Ascending aorta (tissue), 2 donors: ENCODE results near the gene TLL2. TPM values are rescaled to one million over a fixed set of nuclear protein-coding genes. Genes with fewer than 3 reads are reported as not detected.

Source experiments
- DNase-seq, 2 donors: peaks; one replicate each; pipeline ENCODE4 v3.0.0-alpha.2; 2019; ENCODE audit warnings: low spot score in 2 of 2
- H3K27ac ChIP-seq, 2 donors: fragments of 200-600 bp; sonication (generic); one replicate each; pipeline ENCODE4 v1.5.1; 2016 to 2017; ENCODE audit warnings: mild to moderate bottlenecking in 1 of 2
- H3K27me3 ChIP-seq: fragments of 200-600 bp; sonication (generic); one replicate; pipeline ENCODE4 v1.5.1; 2017
- H3K36me3 ChIP-seq, 2 donors: fragments of 200-600 bp; sonication (generic); one replicate each; pipeline ENCODE4 v1.5.1; 2016
- H3K4me1 ChIP-seq, 2 donors: fragments of 200-600 bp; sonication (generic); one replicate each; pipeline ENCODE4 v1.5.1; 2016 to 2017; ENCODE audit warnings: mild to moderate bottlenecking in 1 of 2
- H3K4me3 ChIP-seq, 2 donors: fragments of 200-600 bp; sonication (generic); one replicate each; pipeline ENCODE4 v1.5.1; 2016 to 2017; ENCODE audit warnings: mild to moderate bottlenecking in 1 of 2
- H3K9me3 ChIP-seq, 2 donors: fragments of 200-600 bp; sonication (generic); one replicate each; pipeline ENCODE4 v1.5.1; 2016
- intact Hi-C: fragments of 100-400 bp; cut with DNase I; formaldehyde crosslinking; loops from one replicate; pipeline ENCODE4 v1.15.1; 2023
- total RNA-seq: library from RNA; depleted of rRNA; stranded (reverse); fragments of >200 nt; gene quantifications from one replicate; pipeline ENCODE4 v1.1.0, GENCODE V29; 2016
- TF ChIP-seq, protein P1 (sequence below), 3 experiments: fragments of 200-600 bp in 2 of 3; fragments of 450-650 bp in 1 of 3; sonication (generic) in 2 of 3; IDR thresholded peaks; one replicate each; pipeline ENCODE4 v1.5.1; 2016 to 2019; ENCODE audit warnings: antibody characterized with exemption in 3 of 3, mild to moderate bottlenecking in 1 of 3, moderate library complexity in 1 of 3

Gene TLL2
- total RNA-seq, 1 donor from 2014 or later, result not detected

DNA sequence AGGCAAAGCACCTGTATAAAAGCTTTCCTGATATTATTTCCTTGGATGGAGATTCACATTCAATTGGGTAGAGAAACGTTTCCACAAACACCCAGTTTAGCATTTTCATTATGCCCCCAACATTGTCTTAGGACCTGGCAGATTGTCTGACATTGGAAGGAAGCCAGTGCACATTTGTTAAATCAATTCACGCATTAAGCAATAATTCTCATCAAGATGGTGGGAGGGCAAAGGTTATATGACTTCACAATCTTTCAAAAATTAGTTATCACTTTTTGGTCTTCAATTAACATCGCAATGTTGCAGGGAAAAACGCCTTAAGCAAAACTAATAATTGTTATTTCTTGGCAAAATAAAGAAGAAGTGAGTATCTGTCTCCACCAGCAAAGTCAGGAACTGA, 171.3 kb downstream of the TLL2 start:
- no peak for DNase-seq
- intact Hi-C loops, result no loop called here
- no peaks in the 10 kb centered on the region for H3K27me3 ChIP-seq

GRCh38 chr10:96341219-96342182, 172.2 kb downstream of the TLL2 start:
- Histone ChIP-seq H3K4me3 (no peak overlapping the region), H3K36me3 (no peaks in the 10 kb centered on the region), H3K9me3 (no peaks in the 10 kb centered on the region), H3K27ac (no peak overlapping the region), H3K4me1 (no peaks in the 10 kb centered on the region), H3K27me3 (no peaks in the 10 kb centered on the region)
- intact Hi-C loops, result no loop called here
- TF ChIP-seq, protein P1, sequence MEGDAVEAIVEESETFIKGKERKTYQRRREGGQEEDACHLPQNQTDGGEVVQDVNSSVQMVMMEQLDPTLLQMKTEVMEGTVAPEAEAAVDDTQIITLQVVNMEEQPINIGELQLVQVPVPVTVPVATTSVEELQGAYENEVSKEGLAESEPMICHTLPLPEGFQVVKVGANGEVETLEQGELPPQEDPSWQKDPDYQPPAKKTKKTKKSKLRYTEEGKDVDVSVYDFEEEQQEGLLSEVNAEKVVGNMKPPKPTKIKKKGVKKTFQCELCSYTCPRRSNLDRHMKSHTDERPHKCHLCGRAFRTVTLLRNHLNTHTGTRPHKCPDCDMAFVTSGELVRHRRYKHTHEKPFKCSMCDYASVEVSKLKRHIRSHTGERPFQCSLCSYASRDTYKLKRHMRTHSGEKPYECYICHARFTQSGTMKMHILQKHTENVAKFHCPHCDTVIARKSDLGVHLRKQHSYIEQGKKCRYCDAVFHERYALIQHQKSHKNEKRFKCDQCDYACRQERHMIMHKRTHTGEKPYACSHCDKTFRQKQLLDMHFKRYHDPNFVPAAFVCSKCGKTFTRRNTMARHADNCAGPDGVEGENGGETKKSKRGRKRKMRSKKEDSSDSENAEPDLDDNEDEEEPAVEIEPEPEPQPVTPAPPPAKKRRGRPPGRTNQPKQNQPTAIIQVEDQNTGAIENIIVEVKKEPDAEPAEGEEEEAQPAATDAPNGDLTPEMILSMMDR (IDR thresholded peaks at IDR 0.05), result no peak
- no peak for DNase-seq

More for the DNA sequence above, 171.3 kb downstream of the TLL2 start:
- Histone ChIP-seq H3K4me3 (no peak overlapping the region), H3K9me3 (no peaks in the 10 kb centered on the region), H3K4me1 (no peaks in the 10 kb centered on the region), H3K27ac (no peak overlapping the region), H3K36me3 (no peaks in the 10 kb centered on the region)
- TF ChIP-seq, protein P1 (IDR thresholded peaks at IDR 0.05), result no peak

GRCh38 chr10:96339956-96340904, 173.5 kb downstream of the TLL2 start:
- Histone ChIP-seq H3K27me3 (no peaks in the 10 kb centered on the region), H3K4me3 (no peak overlapping the region), H3K27ac (no peak overlapping the region), H3K36me3 (no peaks in the 10 kb centered on the region), H3K9me3 (no peaks in the 10 kb centered on the region), H3K4me1 (no peaks in the 10 kb centered on the region)
- intact Hi-C loops, result no loop called here
- peak; percentile 25 to 73 for DNase-seq
- TF ChIP-seq, protein P1 (IDR thresholded peaks at IDR 0.05), result peak in 2 of 3 experiments; percentile 48 to 53

DNA sequence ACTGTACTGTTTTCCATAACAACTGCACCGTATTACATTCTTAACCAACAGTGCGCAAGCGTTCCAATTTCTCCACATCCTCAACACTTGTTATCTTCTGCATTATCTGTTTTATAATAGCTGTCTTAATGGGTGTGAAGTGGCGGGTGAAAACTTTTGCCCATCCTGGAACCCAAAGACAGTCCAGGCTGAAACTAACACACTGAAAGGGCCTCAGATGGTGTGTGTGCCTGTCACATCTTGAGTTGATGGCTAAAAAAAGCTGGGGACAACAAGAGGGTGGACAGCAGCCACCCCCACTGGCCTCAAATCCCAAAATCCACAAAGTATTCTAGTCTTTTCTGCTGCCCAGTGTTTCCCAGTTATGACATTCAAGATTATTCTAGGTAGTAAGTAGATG, 174.3 kb downstream of the TLL2 start:
- Histone ChIP-seq H3K4me1 (no peaks in the 10 kb centered on the region), H3K9me3 (no peaks in the 10 kb centered on the region), H3K4me3 (no peak overlapping the region), H3K36me3 (no peaks in the 10 kb centered on the region), H3K27me3 (no peaks in the 10 kb centered on the region), H3K27ac (no peak overlapping the region)
- DNase-seq, result no peak
- intact Hi-C loops, result no loop called here
- TF ChIP-seq, protein P1 (IDR thresholded peaks at IDR 0.05), result no peak

GRCh38 chr10:96338279-96338925, 175.3 kb downstream of the TLL2 start:
- H3K36me3 ChIP-seq, result no peaks in the 10 kb centered on the region
- H3K27ac ChIP-seq, result no peak overlapping the region
- no peaks in the 10 kb centered on the region for H3K9me3 ChIP-seq
- H3K27me3 ChIP-seq, result no peaks in the 10 kb centered on the region
- TF ChIP-seq, protein P1 (IDR thresholded peaks at IDR 0.05), result no peak
- intact Hi-C loops, result no loop called here
- H3K4me1 ChIP-seq, result no peaks in the 10 kb centered on the region
- DNase-seq, result no peak
- no peak overlapping the region for H3K4me3 ChIP-seq
